COLO829 (cell line): ENCODE results near the gene GBP5.
"Not testable (repeated sequence)": the region's sequence is repeated elsewhere in the genome, so short reads cannot be mapped to it uniquely, and the experiment has no call there.

Experiments used
- DNase-seq: peaks from one replicate; pipeline ENCODE4 v3.0.0; 2012; ENCODE audit warnings: low spot score

The GBP5 gene

GRCh38 chr1:89272269-89273041 lies at the start of gene GBP5:
GBP5 (minus strand) TSS chr1:89272860; CDS start chr1:89269555, 3,305 bp downstream.
- DNase-seq, result not testable (repeated sequence)

GRCh38 chr1:89322402-89322801 lies 49.7 kb upstream of the GBP5 start:
- DNase-seq, result no peak

- no peak for DNase-seq
These were observed 39.9 kb upstream of the GBP5 start for GRCh38 chr1:89312572-89312971.

- DNase-seq, result no peak
These were observed 39.1 kb upstream of the GBP5 start for GRCh38 chr1:89311757-89312156.

- DNase-seq, result no peak
These were observed 38.3 kb upstream of the GBP5 start for GRCh38 chr1:89310976-89311375.

- DNase-seq, result no peak
These were observed 37.8 kb upstream of the GBP5 start for GRCh38 chr1:89310505-89310904.

GRCh38 chr1:89309828-89310227 lies 37.2 kb upstream of the GBP5 start:
- no peak for DNase-seq

GRCh38 chr1:89306273-89306672 lies 33.6 kb upstream of the GBP5 start:
- DNase-seq, result no peak

- DNase-seq, result no peak
These were observed 32.8 kb upstream of the GBP5 start for GRCh38 chr1:89305493-89305892.

- DNase-seq, result no peak
These were observed 32.0 kb upstream of the GBP5 start for GRCh38 chr1:89304572-89305230.

- DNase-seq, result no peak
These were observed 30.2 kb upstream of the GBP5 start for GRCh38 chr1:89302697-89303332.

GRCh38 chr1:89299739-89300463 lies 27.2 kb upstream of the GBP5 start:
- DNase-seq, result not testable (repeated sequence)

GRCh38 chr1:89298461-89298860 lies 25.8 kb upstream of the GBP5 start:
- DNase-seq, result no peak

GRCh38 chr1:89295187-89295586 lies 22.5 kb upstream of the GBP5 start:
- DNase-seq, result no peak

- DNase-seq, result no peak
These were observed 18.6 kb upstream of the GBP5 start for GRCh38 chr1:89291276-89291675.

- DNase-seq, result no peak
These were observed 15.3 kb upstream of the GBP5 start for GRCh38 chr1:89288051-89288340.

GRCh38 chr1:89287181-89288050 lies 14.8 kb upstream of the GBP5 start:
- DNase-seq, result no peak

GRCh38 chr1:89286549-89287180 lies 14.0 kb upstream of the GBP5 start:
- DNase-seq, result no peak

GRCh38 chr1:89285745-89286380 lies 13.2 kb upstream of the GBP5 start:
- DNase-seq, result no peak

- not testable (repeated sequence) for DNase-seq
These were observed 11.6 kb upstream of the GBP5 start for GRCh38 chr1:89284078-89284763.
